Kidney capillary endothelial cell (primary cell): ENCODE data around the gene MRC2.
"Not testable (repeated sequence)": the region's sequence is repeated elsewhere in the genome, so short reads cannot be mapped to it uniquely, and the experiment has no call there.

ENCODE experiments used
- DNase-seq: peaks from one replicate; pipeline ENCODE4 v3.0.0-alpha.2; 2018; ENCODE audit warnings: low spot score

MRC2 gene

GRCh38 chr17:62612289-62612688, 15.2 kb upstream of the MRC2 start:
- not testable (repeated sequence) for DNase-seq

GRCh38 chr17:62613095-62613494, 14.4 kb upstream of the MRC2 start:
- not testable (repeated sequence) for DNase-seq

GRCh38 chr17:62614142-62614541, 13.3 kb upstream of the MRC2 start:
- no peak for DNase-seq

DNA sequence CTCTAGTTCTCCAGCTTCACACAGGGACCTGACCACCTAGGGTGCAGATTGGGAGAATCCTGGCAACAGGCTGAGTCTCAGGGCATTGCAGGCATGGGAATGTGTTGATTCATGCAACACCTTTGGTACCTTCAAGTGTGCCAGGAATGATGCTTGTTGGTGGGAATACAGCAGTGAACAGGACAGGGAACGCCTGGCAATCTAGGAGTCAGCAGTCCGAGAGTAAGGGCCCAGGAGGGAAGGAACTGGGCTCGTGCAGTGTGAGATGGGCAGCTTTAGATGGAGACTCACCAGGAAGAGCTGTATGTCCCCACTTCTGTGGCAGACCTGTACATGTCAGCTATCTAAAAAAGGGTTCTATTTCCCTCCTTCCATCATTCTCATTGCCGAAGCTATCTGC, 12.0 kb upstream of the MRC2 start:
- DNase-seq, result no peak

GRCh38 chr17:62616993-62617893, 10.2 kb upstream of the MRC2 start:
- DNase-seq, result no peak

DNA sequence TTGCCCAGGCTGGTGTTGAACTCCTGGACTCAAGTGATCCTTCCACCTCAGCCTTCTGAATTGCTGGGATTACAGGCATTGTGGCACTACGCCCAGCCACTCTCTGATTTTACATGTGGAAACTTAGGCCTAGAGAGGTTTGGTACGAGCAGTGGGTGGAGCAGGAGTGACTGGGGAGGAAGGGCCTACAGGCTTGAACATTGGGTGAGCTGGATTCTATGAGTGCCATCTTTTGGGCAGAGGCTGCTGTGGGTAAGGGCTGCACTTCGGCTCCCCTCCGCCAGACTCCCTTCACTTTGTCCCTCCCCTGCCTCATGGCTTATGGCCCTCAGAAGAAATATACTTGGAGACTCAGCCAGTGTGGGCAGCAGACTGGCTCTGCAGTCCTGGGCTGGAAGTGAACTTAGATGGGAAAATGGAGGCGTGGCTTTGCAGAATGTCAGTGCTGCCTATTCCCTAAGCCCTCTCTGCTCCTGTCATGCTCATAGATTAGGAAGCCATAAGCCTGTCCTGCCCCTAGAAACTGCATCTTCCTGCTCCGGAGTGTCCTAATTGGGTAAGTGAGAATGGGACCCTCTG, 9.5 kb upstream of the MRC2 start:
- DNase-seq, result no peak

DNA sequence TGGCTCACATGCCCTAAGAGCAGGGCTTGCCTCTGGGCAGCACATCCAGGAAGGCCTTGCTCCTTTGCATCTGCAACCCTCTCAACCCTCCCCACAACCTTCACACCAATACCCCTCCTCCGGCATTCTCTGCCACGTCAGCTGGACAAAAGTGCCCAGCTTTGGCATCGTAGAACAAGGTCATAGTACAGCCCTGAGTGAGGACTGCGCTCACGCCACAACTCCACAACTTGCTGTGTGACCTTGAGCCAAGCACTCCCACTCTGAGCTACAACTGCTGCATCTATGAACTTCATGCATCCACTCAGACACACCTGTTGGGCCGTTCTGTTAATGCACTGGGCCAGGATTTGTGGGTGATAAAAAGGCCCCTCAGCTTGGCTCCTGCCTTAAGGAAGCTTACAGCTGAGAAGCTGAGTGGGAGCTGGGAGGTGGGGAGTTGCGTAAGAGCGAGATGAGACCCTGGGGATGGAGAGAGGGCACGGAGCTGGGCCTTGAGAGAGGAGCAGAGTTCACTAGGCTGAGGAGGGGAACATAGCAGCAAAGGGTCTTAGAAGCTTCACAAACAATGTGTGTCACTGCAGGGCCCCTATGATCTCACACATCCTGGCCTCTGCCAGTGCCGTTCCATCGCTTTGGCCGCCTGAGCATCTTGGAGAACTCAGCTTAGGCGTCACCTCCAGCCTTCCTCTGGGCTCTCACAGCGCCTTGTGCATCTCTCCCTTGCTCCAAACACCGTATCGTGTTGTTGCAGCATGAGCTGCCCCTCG, 8.6 kb upstream of the MRC2 start:
- DNase-seq, result no peak

GRCh38 chr17:62619417-62620155, 7.9 kb upstream of the MRC2 start:
- DNase-seq, result no peak

DNA sequence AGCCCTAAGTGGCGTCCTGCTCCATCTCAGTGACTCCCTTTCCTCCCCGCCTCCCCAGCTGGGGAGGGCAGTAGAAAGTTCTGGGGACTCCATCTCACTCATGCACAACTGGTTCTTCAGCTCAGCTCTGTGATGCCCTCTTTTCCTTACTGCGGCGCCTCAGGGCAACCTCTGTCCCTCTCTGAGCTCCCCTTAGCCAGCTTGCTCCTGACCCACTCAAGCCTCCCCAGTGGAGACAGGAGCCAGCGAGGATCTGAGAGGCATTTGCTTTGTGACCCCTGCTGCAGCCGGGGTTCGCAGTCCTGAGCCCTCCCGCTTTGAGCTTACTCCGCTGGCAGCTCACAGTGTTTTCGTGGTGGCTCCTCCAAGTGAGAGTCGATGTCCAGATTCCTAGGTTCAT, 6.2 kb upstream of the MRC2 start:
- DNase-seq, result no peak

GRCh38 chr17:62625184-62625869, 2.1 kb upstream of the MRC2 start:
- no peak for DNase-seq

DNA sequence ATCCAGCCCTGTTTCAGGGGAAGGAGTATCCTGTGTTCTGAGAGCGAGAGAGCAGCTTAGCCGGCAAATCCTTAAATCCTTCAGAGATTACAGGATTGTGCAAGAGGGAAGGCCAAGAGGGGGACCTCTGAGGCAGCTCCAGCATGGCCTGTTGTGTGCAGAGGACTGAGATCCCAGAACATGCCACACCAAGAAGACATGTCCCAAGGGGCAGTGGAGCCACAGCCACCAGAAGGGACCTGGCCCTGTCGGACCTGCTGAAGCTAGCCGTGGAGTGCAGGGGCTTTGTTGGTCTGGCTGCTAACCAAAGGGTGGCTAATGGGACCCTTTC, 1.6 kb upstream of the MRC2 start:
- DNase-seq, result no peak

GRCh38 chr17:62626719-62627218, 701 bp upstream of the MRC2 start:
- no peak for DNase-seq

DNA sequence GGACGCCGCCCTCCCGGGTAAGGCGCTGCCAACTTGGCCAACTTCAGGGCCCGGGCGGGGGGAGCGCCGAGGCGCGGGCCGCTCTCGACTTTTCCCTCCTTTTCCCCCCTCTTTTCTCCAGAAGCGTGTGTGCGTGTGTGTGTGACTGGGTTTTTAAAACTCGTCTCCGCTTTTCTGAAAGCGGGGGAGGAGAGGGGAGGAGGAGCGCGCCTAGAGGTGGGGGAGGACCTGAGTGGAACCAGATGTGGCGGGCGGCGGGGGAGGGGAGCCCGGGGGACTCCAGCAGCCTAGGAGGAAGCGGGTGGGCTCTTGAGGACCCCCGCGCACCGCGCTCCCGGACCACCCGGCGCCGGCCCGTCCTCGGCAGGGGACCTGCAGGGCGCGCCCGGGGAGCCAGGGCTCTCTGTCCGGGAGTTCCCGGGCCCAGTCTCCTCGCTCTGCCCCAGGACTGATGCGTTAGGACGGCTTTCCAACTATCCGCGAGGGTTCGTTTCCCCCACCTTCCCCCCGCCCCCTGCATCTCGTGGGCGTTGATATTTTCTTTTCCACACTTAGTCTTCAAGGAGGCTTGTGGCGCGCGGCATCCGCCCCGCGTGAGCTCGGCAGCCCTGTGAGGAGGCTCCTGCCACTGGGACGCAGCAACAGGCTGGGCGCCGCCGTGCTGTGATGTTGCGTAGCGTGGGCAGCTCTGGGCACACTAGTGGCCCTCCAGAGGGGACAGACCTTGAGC, 599 bp downstream of the MRC2 start:
- DNase-seq, result peak; percentile 26

GRCh38 chr17:62628831-62629555, 1.5 kb downstream of the MRC2 start:
- no peak for DNase-seq

- DNase-seq, result no peak
Observed at GRCh38 chr17:62629556-62630364, 2.3 kb downstream of the MRC2 start.

- DNase-seq, result no peak
Observed at GRCh38 chr17:62630365-62631085, 3.1 kb downstream of the MRC2 start.

DNA sequence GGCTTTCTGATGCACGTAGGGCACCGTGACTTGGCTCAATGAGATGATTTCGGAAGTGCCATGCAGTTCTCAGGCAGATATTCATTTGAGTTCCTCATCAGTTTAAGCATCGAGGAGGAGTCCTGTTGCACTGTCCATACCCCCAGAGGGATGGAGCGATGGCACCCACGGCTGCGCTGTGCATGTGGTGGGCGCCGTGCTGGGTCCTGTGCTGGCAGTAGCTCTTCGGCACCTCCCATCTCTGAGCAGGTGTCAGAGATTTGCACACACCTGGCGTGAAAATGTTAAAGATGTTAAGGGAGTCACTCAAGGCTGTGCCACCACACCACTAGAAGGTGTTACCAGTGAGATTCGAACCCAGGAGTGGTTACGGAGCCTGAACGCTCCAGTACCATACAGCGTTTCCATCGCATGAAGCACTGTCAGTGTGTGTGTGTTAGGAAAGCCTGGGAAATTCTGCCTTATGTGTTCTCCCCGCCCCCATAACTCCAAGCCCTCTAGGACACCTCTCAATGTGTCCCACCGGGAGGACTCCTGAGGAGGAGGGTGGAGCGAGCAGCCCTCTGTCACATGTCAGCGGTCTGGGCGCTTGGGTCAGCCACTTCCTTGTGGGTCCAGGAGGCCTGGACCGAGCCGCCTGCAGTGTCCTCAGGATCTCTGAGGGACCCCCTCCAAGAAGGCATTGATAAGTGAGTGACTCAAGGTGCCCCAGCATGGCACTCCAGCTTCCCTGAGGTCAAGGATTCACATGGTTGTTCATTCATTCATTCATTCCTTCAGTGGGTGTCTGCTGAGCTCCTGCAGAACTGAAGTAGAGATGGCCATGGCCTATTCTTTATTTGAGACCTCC, 3.8 kb downstream of the MRC2 start:
- no peak for DNase-seq
